Measurements from ENCODE around the gene ZNF835. TPM values are rescaled to one million over a fixed set of nuclear protein-coding genes. Genes with fewer than 3 reads are reported as not detected.

ZNF835 gene
- total and polyA plus RNA-seq, 10 of the 15 experiments (the other 5 are each of a cell fraction or from before 2014, with no cell fraction given): not detected

GRCh38 chr19:56689198-56689597, 17.6 kb upstream of the ZNF835 start (continued):
- TF ChIP-seq ZNF687 (IDR thresholded peaks at IDR 0.05): no peak
- no peak for TF ChIP-seq POU2F2 (IDR thresholded peaks at IDR 0.05; ENCODE audit: borderline replicate concordance, low read depth, low read length)
- no peak for TF ChIP-seq E4F1 (IDR thresholded peaks at IDR 0.05; ENCODE audit: borderline replicate concordance, partially characterized antibody)
- no peak for TF ChIP-seq EED (IDR thresholded peaks at IDR 0.05; ENCODE audit: low read depth)

GRCh38 chr19:56687031-56687430, 15.5 kb upstream of the ZNF835 start:
- no peak for FAIRE-seq
- TF ChIP-seq, protein P1, sequence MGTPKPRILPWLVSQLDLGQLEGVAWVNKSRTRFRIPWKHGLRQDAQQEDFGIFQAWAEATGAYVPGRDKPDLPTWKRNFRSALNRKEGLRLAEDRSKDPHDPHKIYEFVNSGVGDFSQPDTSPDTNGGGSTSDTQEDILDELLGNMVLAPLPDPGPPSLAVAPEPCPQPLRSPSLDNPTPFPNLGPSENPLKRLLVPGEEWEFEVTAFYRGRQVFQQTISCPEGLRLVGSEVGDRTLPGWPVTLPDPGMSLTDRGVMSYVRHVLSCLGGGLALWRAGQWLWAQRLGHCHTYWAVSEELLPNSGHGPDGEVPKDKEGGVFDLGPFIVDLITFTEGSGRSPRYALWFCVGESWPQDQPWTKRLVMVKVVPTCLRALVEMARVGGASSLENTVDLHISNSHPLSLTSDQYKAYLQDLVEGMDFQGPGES (IDR thresholded peaks at IDR 0.05): no peak
- TF ChIP-seq ATF2 (IDR thresholded peaks at IDR 0.05; ENCODE audit: low read length) (no peak), TCF3 (IDR thresholded peaks at IDR 0.05; ENCODE audit: borderline replicate concordance, insufficient read depth, low read depth, low read length) (no peak), SPI1 (IDR thresholded peaks at IDR 0.05; ENCODE audit: borderline replicate concordance, insufficient read depth, low read depth, low read length) (no peak), RUNX3 (IDR thresholded peaks at IDR 0.05; ENCODE audit: low read length) (no peak)
- TF ChIP-seq, protein P2, sequence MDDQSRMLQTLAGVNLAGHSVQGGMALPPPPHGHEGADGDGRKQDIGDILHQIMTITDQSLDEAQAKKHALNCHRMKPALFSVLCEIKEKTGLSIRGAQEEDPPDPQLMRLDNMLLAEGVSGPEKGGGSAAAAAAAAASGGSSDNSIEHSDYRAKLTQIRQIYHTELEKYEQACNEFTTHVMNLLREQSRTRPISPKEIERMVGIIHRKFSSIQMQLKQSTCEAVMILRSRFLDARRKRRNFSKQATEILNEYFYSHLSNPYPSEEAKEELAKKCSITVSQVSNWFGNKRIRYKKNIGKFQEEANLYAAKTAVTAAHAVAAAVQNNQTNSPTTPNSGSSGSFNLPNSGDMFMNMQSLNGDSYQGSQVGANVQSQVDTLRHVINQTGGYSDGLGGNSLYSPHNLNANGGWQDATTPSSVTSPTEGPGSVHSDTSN (IDR thresholded peaks at IDR 0.05; ENCODE audit: insufficient replicate concordance, low read depth, low read length): no peak

More at GRCh38 chr19:56687031-56687430, 15.5 kb upstream of the ZNF835 start:
- WGBS (ENCODE audit: insufficient coverage, insufficient replicate concordance, low lambda C conversion rate, missing lambda C conversion rate): 50% methylated on average over 8 of the region's 8 CpGs
- Histone ChIP-seq H3K9ac (ENCODE audit: control insufficient read depth, insufficient read depth, low read length) (no peak overlapping the region), H3K4me1 (ENCODE audit: control insufficient read depth, insufficient read depth, low read length) (no peaks in the 10 kb centered on the region), H2AFZ (ENCODE audit: control insufficient read depth, low read depth, low read length) (no peak overlapping the region), H3K36me3 (ENCODE audit: control insufficient read depth in 2 of 2, insufficient read depth in 2 of 2, low read length in 1 of 2) (no peaks in the 10 kb centered on the region), H4K20me1 (ENCODE audit: control insufficient read depth, insufficient read depth) (no peaks in the 10 kb centered on the region), H3K79me2 (ENCODE audit: control insufficient read depth, insufficient read depth, low read length) (no peaks in the 10 kb centered on the region), H3K4me3 (no peak overlapping the region), H3K9me3 (replicated peaks; ENCODE audit: control insufficient read depth, insufficient read depth, low read length) (no peaks in the 10 kb centered on the region; the same call in 1 of the 3 replicates), H3K4me2 (ENCODE audit: control insufficient read depth, insufficient read depth) (no peak overlapping the region), H3K27ac (ENCODE audit: control insufficient read depth, insufficient read depth) (no peak overlapping the region), H3K27me3 (replicated peaks in 1 of 2; ENCODE audit: control insufficient read depth in 2 of 2, insufficient read depth in 2 of 2, low read length in 1 of 2) (no peaks in the 10 kb centered on the region)
- in situ Hi-C loops (cut with MboI) (no loop called here), intact Hi-C loops (cut with micrococcal nuclease; ENCODE audit: unreplicated experiment) (no loop called here)
- no TSS peak for BruUV-seq (replicated peaks)
- ChIA-PET POLR2A (no interaction called here), CTCF (no interaction called here), SMC1A (ENCODE audit: uncharacterized antibody, unreplicated experiment) (no interaction called here), RAD21 (ENCODE audit: unreplicated experiment) (no interaction called here)
- DNase-seq (ENCODE audit: low read depth, low spot score) (no peak), ATAC-seq (no peak)

Data from GM12878 (cell line).